GM12891 (cell line): ENCODE results near the gene CHD3.

Experiments
- DNase-seq: peaks from one replicate; pipeline ENCODE4 v3.0.0; 2011; ENCODE audit warnings: low spot score; ENCODE audit not compliant: insufficient read length
- FAIRE-seq: peaks from 2 replicates; lab custom pipeline; 2011; peaks lifted over from hg19 to GRCh38; lab: Jason Lieb, UNC
- PAX5 ChIP-seq: IDR thresholded peaks from 2 replicates; pipeline ENCODE4 v1.6.1; 2011; ENCODE audit warnings: low read length, moderate library complexity, mild to moderate bottlenecking; ENCODE audit not compliant: insufficient read depth, severe bottlenecking
- POLR2A ChIP-seq: IDR thresholded peaks from 2 replicates; pipeline ENCODE4 v1.6.1; 2011; ENCODE audit warnings: low read depth, low read length, control low read depth
- POLR2AphosphoS5 ChIP-seq: IDR thresholded peaks from 2 replicates; pipeline ENCODE4 v1.6.1; 2011; ENCODE audit warnings: low read depth, low read length, control low read depth
- POU2F2 ChIP-seq: IDR thresholded peaks from 2 replicates; pipeline ENCODE4 v1.6.1; 2011; ENCODE audit warnings: low read depth, mild to moderate bottlenecking, control low read depth, low read length, moderate library complexity
- SPI1 ChIP-seq: IDR thresholded peaks from 2 replicates; pipeline ENCODE4 v1.6.1; 2011; ENCODE audit warnings: low read depth, low read length, control low read depth
- TAF1 ChIP-seq: IDR thresholded peaks from 2 replicates; pipeline ENCODE4 v1.6.1; 2011; ENCODE audit warnings: low read depth, low read length, control low read depth

Gene CHD3

DNA sequence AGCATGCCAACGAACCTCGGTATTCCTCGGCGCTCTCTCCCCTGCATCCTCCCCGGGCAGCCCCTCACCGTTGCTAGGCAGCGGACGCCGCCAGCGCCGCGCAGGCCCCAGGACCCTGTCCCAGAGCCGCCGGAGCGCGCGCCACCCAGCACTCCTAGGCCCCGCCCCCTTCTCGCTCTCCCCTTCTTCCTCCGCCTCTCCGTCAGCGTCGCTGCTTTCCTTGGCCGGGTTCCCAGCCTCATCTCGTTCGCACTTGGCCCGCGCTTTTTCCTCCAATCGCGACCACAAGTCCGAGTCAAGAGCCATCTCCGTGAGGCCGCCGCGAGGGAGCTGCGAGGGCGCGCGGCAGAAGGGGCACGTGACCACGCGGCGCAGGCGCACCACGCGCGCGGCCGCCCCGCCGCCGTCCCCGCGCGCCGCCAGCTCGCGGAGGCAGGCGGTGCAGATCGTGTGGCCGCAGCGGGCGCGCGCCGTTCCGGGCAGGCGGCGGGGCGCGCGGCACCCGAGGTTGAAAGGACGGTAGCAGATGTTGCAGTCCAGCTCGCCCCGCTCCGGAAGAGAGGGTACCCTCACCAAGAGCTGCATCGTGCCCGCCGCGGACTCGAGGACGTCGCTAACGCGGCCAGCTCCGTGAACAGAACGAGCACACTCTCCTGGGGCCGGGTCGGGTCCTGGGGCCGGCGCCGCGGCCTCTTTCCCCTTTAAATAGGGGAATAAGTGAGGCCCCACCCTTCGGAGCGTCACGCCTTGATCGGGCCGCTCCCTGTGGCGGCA lies 27.2 kb downstream of the CHD3 start, which contains the start of gene RNF227:
RNF227 (minus strand) TSS at position 679 of the 774 bp plus-strand sequence; CDS start at position 585, 94 bp downstream.
- peak; percentile 75 for DNase-seq
- FAIRE-seq, result peak; percentile 99
- 0 out of 2 replicates have a peak, but pooled peaks have one; percentile 33 for TF ChIP-seq POLR2AphosphoS5
- no peak for TF ChIP-seq POLR2A

DNA sequence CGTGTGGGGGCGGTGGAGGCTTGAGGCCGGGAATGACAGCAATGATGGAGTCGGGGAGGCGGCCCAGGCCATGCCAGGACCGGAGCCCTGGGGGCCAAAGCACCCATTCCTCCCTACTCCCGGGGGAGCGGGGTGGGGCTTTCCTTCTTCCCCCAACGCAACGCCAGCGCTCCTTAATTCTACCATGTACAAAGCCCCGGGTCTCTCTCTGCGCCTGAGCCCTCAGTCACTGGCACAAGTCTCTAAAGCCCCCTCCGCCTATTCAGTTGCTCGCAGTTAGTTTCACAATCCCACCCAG lies 27.7 kb downstream of the CHD3 start:
- FAIRE-seq (no peak), DNase-seq (no peak)
- no peak for TF ChIP-seq POLR2A
- no peak for TF ChIP-seq POLR2AphosphoS5
- no peak for TF ChIP-seq SPI1
- no peak for TF ChIP-seq PAX5
- no peak for TF ChIP-seq POU2F2
- TF ChIP-seq TAF1, result no peak

- DNase-seq (no peak), FAIRE-seq (peak; percentile 68)
- TF ChIP-seq POU2F2, result no peak
- no peak for TF ChIP-seq SPI1
- TF ChIP-seq POLR2A, result no peak
These were observed 28.2 kb downstream of the CHD3 start for GRCh38 chr17:7916808-7917207.

DNA sequence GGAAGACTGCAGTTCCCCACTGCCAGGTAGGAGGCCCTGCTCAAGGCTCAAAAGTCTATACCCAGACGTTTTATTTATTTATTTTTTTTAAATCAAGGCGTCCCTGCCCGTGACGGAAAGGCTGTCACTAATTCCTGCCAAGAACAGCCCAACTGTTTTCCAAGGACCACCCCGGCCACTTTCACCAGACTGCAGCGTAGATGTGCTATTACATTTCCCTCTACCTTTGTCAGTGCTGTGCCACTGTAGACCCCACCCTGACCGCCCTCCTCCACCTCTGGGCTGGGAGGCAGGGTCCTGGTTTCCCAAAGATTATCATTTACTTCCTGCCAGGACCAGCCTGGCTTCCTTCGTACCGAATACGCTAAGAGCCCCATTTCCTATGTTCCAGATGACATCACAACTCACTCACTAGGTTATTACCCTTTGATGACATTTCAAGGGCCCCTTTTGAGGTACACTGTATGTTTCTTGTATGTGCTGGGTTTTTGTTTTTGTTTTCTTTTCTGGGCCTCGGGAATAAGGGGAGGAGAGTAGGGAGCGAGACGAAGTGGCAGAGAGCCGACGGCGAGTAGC lies 33.8 kb downstream of the CHD3 start:
- FAIRE-seq, result peak; percentile 69
- TF ChIP-seq POU2F2 (no peak), SPI1 (no peak), PAX5 (no peak)
- no peak for DNase-seq

DNA sequence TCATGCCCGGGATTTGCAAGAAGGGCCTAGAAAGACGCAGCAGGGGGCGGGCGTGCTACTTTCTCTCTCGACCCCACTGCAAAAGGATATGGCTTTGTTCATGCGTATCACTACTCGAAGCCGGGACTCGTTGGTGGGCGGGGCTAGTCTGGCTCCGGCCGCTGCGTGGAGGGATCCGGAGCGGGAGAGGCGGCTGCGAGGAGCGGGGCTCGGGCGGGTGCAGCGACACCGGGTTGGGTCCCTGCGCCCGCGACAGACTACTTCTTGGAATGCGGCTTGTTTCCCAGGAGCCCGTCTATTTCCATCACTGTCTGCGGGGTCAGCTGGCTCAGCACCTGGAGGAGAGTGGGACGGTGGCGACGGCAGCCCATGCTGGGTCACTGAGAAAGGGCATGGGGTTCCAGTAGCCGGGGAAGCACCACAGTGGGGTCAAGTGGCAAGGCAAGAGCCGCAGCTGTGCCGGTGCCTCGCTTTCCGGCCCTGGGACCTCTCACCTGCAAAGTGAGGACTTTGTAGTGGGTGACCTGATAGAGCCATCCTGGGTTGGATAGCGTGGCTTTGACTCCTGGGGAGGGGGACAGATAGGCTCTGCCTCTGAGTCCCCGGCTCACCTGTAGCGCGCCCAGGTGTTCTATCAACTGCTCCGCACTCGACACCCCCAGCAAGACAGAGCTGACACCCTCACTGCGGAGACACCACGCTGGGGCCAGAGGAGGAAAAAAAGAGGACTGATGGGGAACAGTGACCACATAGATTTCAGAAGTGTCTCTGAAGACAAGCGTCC lies 34.4 kb downstream of the CHD3 start:
- FAIRE-seq (peak; percentile 94), DNase-seq (peak; percentile 75)
- TF ChIP-seq SPI1, result no peak
- peak; percentile 54; the same call in 1 of the 2 replicates for TF ChIP-seq POLR2A
- peak; percentile 60; the same call in 1 of the 2 replicates for TF ChIP-seq POLR2AphosphoS5
- TF ChIP-seq TAF1, result peak; percentile 52; the same call in 1 of the 2 replicates
- TF ChIP-seq PAX5, result no peak
- peak; percentile 64; the same call in 1 of the 2 replicates for TF ChIP-seq POU2F2

DNA sequence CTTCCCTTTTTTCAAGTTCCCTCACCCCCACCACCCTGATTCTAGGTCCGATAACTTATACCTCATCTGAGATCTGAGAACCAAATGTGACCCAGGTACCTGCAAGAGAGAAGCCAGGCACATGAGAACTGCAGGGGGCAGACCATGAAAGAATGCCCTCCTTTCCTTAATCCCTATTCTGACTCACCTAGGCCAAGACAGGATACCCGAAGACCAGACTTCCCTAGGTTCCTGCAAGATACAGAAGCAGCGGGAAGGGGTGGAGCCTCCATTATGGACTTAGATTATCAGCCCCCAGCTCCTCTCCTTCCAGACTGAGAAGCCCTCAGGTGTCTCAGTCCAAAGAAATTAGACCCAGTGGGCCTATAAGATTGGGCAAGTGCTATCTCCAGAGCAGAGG lies 39.0 kb downstream of the CHD3 start:
- FAIRE-seq (no peak), DNase-seq (no peak)
- TF ChIP-seq TAF1 (no peak), POLR2A (no peak), SPI1 (peak; percentile 25; the same call in 1 of the 2 replicates), POLR2AphosphoS5 (no peak), PAX5 (no peak), POU2F2 (no peak)

DNA sequence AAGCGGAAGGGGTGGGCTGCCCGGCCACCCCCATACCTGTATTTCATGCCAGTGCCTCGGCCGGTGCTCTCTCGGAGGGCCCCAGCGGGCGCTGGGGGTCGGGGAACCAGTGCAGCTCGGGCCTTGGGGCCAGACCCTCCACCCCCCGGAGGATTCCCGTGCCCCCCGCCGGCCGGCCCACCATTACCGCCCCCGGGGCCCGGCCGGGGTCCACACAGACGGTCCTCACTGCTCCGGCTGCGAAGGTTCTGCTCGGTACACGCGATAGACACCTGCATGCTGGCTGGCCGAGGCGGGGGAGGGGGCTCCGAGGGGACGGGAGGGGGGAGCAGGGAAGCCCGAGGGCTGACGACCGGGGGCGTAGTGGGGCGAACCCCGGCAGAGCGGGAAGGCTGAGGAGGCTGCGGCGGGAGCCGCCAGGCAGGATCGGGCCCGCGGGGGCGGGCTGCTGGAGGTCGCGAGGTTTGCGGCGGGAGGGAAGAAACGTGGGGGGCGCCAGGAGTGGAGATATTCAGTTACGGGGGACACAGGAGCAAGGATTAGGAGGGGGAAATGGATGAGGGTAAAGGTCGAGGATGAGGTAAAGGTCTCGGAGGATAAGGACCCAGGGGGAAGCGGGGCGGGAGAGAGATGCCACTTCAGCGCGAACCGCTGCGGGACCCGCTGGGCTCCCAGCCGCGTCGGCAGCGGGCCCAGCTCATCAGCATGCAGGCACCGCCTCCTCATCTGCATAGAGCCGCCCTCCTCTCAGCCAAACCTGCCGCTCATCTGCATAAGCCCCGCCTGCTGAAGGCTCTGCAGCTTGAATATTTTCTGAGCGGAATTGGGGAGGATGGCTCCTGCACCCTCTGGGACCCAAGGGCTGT lies 40.8 kb downstream of the CHD3 start, which contains the start of gene KCNAB3:
KCNAB3 (minus strand) TSS at position 699 of the 866 bp plus-strand sequence; CDS start at position 278, 421 bp downstream.
- FAIRE-seq (no peak), DNase-seq (no peak)
- no peak for TF ChIP-seq POU2F2
- TF ChIP-seq POLR2A, result no peak
- no peak for TF ChIP-seq TAF1
- TF ChIP-seq SPI1, result no peak
- TF ChIP-seq PAX5, result no peak
- no peak for TF ChIP-seq POLR2AphosphoS5

GRCh38 chr17:7930841-7931631 lies 42.4 kb downstream of the CHD3 start:
- FAIRE-seq, result peak; percentile 9
- TF ChIP-seq POLR2A, result no peak
- TF ChIP-seq PAX5, result no peak
- no peak for TF ChIP-seq POLR2AphosphoS5
- TF ChIP-seq TAF1, result no peak
- no peak for TF ChIP-seq SPI1
- TF ChIP-seq POU2F2, result no peak
- no peak for DNase-seq
